SW 1271 (cell line): Measurements from ENCODE around the gene UGDH.
"Not testable (repeated sequence)": the region's sequence is repeated elsewhere in the genome, so short reads cannot be mapped to it uniquely, and the experiment has no call there.

ENCODE experiments used
- DNase-seq, 2 experiments: peaks; one replicate each; lab custom pipeline; 2025; lab: John Stamatoyannopoulos, UW

Gene UGDH

DNA sequence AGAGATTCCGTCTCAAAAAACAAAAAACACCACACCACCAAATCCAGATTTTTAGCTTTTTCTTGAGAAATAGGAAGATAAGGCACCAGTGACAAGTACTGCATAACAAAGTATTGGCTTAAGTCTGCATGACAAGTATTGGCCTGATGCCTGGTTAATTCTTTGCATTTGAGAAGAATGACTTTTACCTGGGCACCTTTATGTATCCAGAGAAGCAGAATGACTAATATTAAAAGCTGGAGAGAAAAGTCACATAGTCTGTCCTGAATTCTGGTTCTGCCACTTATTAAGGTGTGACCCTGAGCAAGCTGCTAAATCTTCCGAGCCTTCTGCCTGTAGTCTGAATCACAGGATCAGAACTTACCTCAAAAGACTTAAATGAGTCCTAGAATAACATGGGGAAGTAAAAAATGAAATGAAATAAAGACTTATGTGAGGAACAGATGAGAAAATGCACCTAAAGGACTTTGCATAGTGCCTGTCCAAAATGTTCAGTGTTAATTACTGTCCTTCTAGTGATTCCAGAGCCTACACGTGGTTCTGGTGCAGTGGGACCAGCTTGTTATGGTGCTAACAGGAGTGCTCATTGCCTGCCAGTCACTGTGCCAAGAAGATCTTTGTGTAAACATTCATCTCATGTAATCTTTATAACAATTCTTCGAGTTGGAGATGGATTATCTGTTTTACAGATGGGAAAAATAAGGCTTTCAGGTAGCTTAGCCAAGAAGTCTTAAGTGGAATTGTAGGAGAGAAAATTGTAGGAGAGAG, 31.6 kb downstream of the UGDH start:
- no peak for DNase-seq

DNA sequence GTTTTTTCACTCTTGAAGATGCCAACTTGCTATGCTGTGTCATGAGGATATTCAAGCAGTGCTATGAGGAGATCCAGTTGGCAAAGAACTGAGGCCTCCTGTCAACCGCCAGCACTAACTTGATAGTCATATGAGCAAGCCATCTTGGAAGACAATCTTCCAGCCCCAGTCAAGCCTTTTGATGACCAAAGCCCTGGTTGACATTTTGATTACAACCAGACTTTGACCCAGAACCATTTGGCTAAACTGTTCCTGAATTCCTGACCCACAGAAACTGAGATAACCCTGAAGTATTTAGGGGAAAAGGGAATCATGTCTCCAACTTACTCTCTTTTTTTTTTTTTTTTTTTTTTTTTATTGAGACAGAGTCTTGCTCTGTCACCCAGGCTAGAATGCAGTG, 32.9 kb downstream of the UGDH start:
- no peak for DNase-seq

DNA sequence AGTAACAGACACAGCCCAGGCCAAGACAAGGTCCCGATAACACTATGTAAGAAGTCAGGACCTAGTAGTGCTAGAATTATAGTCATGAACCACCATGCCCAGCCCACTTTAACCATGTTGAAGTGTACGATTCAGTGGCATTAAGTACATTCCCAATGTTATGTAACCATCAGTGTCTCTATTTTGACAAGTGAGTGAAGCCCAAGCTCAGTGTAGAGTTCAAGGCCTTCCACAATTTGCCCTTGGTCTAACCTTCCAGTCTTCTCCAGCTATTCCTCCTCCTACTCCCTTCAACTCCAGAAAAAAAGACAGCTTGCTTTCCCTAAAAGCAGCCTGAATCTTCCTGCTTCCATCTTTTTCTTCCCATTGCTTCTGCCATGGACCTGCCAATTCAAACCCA, 36.9 kb downstream of the UGDH start:
- DNase-seq: no peak

DNA sequence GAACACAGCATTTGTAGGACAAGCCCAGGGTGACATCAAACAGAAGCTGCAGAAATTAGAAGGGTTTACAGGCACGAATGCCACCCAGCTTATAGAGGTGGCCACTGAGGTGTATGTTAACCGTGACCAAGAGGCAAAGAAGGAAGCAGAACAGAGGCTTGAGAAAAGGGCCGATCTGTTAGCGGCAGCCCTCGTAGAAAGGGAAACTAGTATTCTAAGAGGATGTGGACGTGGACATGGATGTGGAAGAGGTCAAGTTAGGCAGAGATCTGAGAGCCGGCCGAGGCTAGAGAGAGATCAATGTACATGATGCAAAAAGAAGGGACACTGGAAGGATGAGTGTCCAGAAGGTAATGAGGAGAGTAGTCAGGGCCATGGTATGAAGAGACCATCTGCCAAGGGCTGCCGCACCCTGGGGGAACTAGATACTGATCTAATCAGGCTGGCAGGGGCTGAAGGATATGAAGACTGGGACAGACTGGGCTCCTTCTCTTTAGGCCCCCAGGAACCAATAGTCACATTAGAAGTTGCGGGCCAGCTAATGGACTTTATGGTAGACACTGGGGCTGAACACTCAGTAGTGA, 40.9 kb downstream of the UGDH start:
- DNase-seq: no peak

DNA sequence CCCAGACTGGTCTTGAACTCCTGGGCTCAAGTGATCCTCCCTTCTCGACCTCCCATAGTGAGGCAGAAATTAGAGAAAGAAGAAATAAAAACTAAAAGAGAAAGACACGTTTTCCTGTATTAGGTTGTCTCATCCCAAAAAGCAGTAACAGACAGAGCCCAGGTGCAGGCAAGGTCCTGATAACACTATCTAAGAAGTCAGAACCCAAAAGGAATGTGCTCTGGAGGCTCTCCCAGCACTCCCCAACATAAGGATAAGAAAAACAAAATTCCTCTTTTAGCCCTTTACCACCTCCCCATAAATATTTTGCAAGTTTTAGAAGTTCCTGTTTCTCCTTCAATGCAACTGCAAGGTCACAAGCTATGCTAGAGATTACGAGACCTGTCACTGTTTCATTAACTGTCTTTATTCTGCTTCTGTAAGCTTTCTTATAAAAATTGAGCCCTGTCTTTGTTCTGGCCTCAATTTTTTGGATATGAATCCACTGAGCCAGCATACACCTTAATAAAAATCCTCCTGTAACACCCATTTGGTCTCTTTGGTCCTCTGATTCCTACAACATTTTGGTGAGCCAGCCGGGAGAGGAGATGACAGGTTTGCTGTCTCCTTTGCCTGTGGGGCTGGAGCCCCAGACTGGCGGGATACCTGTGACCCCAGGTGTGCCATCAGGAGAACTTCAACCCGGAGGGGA, 42.5 kb downstream of the UGDH start:
- no peak for DNase-seq

DNA sequence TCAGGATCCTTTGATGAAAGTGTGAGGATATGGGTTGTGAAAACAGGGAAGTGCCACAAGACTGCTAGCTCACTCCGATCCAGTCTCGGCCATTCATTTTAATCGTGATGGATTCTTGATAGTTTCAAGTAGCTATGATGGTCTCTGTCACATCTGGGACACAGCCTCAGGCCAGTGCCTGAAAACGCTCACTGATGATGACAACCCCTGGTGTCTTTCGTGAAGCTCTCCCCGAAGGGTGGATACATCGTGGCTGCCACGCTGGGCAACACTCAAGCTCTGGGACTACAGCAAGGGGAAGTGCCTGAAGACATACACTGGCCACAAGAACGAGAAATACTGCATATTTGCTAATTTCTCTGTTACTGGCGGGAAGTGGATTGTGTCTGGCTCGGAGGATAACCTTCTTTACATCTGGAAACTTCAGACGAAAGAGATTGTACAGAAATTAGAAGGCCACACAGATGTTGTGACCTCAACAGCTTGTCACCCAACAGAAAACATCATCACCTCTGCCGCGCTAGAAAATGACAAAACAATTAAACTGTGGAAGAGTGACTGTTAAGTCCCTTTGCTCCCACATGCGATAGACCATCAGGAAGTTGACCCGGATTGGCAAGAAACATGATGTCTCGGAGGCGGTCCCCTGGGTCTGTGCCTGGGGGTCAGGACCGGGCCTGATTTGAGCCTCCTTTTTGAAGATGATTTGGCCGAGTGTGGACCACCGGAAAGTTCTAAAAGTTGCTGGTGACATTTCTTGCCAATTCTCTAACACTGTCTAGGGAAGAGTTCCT, 46.1 kb downstream of the UGDH start:
- no peak for DNase-seq

DNA sequence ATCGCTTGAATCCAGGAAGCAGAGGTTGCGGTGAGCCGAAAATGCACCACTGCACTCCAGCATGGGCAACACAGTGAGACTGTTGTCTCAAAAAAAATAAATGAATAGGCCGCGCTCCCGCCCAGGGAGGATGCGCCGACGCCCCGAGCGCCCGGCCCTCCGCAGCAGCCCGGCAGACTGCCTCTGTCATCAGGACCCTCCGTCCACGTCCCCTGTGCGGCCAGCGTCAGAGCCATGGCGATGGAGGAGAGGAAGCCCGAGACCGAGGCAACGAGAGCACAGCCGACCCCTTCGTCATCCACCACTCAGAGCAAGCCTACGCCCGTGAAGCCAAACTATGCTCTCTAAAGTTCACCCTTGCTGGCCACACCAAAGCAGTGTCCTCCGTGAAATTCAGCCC, 47.0 kb downstream of the UGDH start:
- DNase-seq: no peak

DNA sequence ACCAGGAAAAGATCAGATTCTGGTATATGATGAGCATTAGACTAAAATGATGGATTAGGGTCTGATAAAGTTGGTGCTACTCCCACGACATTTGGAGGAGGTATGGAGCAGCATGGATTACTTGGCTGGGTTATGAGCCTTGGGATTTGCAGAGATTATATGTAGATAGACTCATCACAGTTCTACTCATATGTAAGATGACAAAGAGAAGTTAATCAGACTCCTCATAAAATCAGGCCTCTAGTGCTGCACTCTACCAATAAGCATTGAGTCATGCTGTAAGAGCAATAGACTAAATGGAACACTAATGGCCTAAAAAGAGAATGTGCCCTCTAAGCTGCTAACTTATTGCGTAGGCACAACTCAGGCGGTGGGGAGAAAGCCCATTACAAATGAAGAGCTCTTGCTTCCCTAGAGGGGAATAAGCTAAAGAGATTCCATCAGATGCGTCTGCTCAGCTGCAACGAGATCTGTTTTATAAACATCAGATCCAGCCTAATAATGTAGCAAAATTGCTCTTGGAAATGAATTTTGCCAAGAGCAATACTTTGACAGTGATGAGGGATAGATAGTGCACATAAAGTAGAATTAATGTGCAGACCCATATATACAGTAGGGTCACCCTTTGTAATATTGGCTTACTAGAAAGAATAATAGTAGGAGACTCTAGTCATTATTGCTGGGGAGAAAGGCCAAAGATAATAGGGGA, 50.9 kb downstream of the UGDH start:
- DNase-seq: no peak

DNA sequence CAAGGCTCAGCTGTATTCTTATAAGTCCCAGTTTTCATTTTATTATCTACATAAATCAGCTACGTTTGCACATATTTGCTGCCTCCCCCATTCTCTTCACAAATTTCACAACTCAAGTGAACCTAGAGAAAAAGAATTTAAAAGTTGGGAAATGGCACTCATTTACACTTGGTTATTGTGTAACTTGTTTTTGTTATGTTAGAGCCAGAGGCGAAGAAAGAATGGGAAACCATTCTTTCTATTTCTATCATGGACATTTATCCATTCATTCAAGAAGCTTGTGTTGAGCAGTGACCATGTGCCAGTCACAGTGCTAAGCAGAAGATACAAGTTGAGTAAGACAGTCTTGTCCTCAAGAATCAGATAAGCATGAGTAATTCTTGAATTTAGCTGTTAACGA, 54.8 kb downstream of the UGDH start:
- DNase-seq: no peak

DNA sequence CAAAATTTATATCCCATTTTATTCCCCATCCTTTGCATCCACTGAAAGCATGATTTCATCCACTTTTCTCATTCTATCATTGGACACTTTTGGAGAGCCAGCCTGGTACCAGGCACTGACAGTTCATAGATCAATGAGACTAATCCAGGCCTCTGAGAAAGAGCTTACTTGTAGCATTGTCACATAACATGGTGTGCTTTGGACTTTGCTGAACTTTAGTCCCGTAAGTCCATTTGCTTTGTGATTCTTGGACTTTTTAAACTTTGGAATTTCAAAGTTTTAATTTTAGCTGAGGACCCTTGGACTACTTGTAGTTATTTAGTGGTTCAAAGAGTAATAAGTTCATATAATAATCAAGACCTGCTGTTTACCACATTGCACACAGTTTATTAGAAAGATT, 56.8 kb downstream of the UGDH start:
- no peak for DNase-seq

DNA sequence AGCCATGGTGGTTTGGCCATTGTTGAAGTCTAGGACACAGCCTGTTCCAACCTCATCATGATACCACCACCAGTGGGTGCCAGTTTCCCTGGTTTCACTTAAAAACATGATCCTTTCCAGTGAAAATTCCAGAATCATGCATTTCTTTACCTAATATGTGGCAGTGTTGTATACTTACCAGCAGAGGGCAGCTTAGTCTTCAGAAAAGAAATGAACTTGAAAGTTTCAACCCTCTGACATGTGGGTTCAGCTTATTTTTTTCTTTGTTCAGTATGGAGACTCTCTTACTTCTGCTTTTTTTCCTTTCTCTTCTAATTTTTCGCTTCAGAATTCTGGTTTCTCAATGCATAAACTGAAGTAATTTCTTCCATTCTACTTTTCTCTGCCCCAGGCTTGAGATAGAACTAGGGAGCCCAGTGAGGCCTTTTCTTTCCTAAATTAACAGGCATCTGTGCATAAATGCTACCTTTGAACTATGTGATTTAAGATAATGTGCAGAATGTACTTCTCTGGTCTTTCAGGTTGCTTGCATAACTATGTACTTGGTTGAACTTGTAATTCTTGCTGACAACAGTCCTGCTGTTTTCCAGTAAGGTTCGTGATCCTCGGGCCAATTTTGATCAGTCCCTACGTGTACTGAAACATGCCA, 57.7 kb downstream of the UGDH start:
- peak; percentile 71 to 90 for DNase-seq

DNA sequence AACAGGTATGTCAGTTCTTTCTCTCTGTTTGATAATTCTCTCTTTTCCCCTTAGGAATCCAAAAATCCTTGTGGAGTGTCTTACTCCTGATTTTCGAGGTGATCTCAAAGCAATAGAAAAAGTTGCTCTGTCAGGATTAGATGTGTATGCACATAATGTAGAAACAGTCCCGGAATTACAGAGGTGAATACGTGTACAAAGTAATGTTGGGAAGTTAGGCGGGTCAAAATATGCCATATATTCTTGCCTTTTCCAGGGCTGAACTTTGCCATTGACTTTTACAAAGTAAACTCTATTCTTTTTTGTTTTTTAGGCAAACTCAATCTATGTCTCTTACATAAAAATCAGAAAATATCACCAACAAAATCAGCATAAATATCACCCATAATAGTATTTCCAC, 59.8 kb downstream of the UGDH start:
- no peak for DNase-seq

DNA sequence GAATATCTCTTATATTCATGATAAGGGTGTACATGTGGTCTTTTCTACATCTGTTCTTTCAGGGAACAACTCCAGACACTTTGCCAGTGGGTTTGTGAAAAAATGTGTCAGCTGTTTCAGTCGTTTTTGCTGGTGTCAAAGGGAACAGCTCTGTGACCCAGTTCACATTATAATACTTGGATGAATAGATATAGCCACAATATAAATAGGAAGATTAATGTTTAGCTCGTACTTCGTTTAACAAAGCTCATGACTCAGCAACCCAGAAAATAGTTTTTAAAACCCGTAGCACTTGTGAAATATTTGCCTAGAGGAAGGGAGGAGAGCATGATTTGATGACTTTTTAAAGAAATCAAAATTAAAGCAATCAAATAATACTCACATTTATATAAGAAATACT, 60.5 kb downstream of the UGDH start:
- no peak for DNase-seq

DNA sequence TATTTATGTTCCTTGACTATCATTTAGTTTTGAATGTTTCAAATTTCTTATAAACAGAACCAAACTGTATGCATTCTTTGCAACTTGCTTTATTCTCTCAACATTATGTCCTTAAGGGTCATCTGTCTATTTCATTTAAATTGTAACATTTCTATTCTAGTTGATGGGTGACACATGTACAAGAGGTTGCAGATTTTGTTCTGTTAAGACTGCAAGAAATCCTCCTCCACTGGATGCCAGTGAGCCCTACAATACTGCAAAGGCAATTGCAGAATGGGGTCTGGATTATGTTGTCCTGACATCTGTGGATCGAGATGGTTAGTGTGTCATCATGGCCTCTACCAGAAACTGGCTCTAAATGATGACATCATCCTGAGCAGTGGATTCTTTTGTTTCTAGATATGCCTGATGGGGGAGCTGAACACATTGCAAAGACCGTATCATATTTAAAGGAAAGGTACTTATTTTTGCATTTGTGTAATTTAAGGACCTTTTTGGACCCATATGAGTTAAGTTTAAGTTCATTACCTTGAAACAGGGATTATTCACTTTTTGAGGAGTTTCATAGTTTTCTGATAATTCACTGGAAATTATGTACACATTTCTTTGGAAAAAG, 62.2 kb downstream of the UGDH start:
- DNase-seq: peak; percentile 29 to 82

DNA sequence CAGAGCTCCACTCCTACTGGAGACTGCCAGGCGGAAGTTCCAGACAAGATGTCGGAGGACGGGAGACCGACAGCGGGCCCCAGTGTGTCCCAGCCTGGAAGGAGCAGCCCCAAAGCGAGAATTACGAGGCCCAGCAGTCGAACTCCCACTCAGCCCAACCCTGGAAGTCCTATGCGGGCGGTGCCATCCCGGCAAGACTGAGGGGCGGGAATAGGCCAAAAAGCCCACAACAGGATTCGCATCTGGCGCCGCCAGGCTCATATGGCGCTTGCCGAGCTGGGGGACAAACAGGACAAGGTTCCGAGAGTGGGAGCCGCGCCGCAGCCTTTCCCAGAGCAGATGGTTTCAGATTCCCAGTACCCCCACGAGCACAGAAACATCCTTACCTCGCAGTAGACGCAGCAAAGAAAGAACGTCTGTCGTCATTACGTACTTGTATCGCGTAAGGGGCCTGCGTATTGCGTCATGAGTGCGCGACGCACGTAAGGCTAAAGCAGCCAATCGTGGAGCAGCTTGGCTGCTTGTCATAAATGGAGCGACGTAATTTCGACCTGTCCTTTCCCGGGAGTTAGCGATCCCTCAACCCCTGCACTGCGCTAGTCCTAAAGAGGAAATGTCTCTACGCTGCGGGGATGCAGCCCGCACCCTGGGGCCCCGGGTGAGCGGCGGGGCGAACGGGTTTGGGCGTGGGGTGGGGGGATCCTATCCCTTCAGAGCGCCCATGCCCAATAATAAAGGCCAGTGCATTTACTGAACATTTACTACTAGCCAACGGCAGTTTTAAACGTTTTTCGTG, 68.5 kb downstream of the UGDH start, which contains the start of the genes LIAS and RPL9:
Gene LIAS (plus strand): TSS at position 552 of the 796 bp plus-strand sequence. CDS start 62 bp downstream, at position 614.
Gene RPL9 (minus strand): TSS at position 418 of the 796 bp plus-strand sequence. CDS start 483 bp downstream, outside the sequence.
- DNase-seq: peak; percentile 90 to 95

DNA sequence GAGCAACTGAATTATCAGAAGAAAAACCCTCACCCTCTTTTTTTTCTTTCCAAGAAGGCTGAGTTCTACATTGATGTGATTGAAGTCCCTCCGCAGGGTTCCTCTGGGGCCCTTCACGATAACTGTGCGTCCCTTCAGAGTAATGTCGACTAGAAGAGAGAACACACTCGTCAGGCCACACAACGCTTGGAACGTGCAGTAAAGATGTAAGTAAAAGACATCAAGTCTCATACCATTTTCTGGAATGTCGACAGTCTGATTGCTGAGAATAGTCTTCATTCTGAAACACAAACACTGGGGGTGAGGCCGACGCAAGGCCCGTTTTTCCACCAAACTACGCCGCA, 69.1 kb downstream of the UGDH start:
- DNase-seq: not testable (repeated sequence)

DNA sequence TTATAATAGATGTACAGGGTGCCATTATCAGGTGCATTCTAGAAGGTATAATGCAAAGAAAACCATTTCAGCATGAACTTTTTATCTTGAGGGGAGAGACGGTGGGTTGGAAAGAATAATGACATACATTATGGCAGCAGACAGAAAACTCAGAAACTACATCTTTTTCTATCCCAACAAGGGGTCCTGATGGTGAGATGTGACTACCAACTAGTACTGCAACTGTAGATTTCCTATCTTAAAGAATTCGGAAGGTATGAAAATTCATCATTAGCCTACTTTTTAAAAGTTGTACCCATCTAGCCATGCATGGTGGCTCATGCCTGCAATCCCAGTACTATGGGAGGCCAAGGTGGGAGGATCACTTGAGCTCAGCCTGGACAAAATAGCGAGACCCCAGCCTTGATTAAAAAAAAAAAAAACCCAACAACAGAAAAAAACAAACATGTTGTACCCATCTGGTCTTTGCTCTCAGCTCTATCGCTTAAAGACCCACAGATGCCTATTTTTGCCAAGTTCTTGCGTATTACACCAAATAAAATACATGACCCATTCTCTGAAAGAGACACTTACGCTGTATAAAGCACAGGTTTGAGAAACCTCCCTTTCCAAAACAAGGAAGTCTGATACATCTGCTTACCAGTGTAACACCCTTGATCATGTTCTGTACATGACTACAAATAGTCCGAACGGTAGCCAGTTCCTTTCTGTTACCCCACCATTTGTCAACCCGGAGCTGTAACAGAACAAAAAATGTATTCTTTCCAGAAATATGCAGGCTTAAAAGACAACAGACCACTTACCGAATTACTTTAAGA, 70.1 kb downstream of the UGDH start:
- no peak for DNase-seq

DNA sequence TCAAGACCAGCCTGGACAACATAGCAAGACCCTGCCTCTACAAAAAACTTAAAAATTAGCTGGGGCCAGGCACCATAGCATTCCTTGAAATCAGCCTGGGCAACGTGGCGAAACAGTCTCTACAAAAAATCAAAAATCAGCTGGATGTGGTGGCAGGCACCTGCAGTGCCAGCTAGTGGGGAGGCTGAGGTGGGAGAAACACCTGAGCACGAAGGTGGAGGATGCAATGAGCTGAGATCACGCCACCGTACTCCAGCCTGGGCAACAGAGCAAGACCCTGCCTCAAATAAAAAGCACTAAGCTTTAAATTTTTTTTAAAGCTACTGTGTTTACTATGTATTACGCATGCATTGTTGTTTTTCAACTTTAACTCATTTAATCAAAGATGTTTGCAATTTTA, 71.8 kb downstream of the UGDH start:
- DNase-seq: no peak

DNA sequence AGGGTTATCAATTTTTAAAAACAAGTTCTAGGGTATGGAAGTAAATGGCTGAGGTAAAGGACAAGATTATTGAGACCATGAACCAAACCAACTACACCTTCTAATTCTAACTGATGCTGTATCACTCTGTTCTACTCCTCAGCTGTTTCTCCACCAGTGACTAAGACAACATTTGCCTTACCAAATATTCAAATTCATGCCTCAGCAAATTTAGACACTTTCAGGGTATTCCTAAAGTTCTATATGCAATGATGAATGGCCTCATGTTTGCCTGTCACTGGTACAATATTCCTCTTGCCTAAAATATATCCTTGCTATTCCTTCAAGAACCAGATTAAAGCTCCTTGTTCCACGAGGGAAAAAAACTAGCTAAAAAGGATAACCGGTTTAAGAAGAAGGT, 73.5 kb downstream of the UGDH start:
- DNase-seq: no peak
